Ishikawa (cell line): Measurements from ENCODE around the gene FOXO3.

Source experiments
- CEBPB ChIP-seq: IDR thresholded peaks from 2 replicates; pipeline ENCODE4 v1.6.1; 2012
- CREB1 ChIP-seq: IDR thresholded peaks from 2 replicates; pipeline ENCODE4 v1.6.1; 2012; ENCODE audit warnings: low read depth
- EGR1 ChIP-seq: IDR thresholded peaks from 2 replicates; pipeline ENCODE4 v1.6.1; 2012
- EP300 ChIP-seq: IDR thresholded peaks from 2 replicates; pipeline ENCODE4 v1.6.1; 2012; ENCODE audit warnings: borderline replicate concordance
- FOXM1 ChIP-seq: IDR thresholded peaks from 2 replicates; pipeline ENCODE4 v1.6.1; 2012; ENCODE audit warnings: low read depth, borderline replicate concordance
- MAX ChIP-seq: IDR thresholded peaks from 2 replicates; pipeline ENCODE4 v1.6.1; 2012
- NFIC ChIP-seq: IDR thresholded peaks from 2 replicates; pipeline ENCODE4 v1.6.1; 2012
- REST ChIP-seq: IDR thresholded peaks from 2 replicates; pipeline ENCODE4 v1.6.1; 2012; ENCODE audit warnings: low read depth, mild to moderate bottlenecking
- TAF1 ChIP-seq: IDR thresholded peaks from 2 replicates; pipeline ENCODE4 v1.6.1; 2012; ENCODE audit warnings: low read depth, mild to moderate bottlenecking
- TCF12 ChIP-seq: IDR thresholded peaks from 2 replicates; pipeline ENCODE4 v1.6.1; 2012; ENCODE audit warnings: low read depth
- TEAD4 ChIP-seq: IDR thresholded peaks from 2 replicates; pipeline ENCODE4 v1.6.1; 2012
- USF1 ChIP-seq: IDR thresholded peaks from 2 replicates; pipeline ENCODE4 v1.6.1; 2012
- YY1 ChIP-seq: IDR thresholded peaks from 2 replicates; pipeline ENCODE4 v1.6.1; 2012; ENCODE audit warnings: low read depth
- ZBTB7A ChIP-seq: IDR thresholded peaks from 2 replicates; pipeline ENCODE4 v1.6.1; 2012; ENCODE audit warnings: low read depth

Gene FOXO3

GRCh38 chr6:108585921-108586536 is 25.3 kb downstream of the FOXO3 start:
- no peak for TF ChIP-seq TCF12
- TF ChIP-seq YY1, result no peak
- TF ChIP-seq REST, result no peak
- TF ChIP-seq EGR1, result no peak
- no peak for TF ChIP-seq CREB1
- no peak for TF ChIP-seq NFIC
- TF ChIP-seq USF1, result no peak
- TF ChIP-seq EP300, result no peak
- TF ChIP-seq CEBPB, result no peak

GRCh38 chr6:108587258-108588059 is 26.7 kb downstream of the FOXO3 start:
- TF ChIP-seq TEAD4, result no peak
- TF ChIP-seq USF1, result no peak
- no peak for TF ChIP-seq CEBPB
- no peak for TF ChIP-seq TCF12
- no peak for TF ChIP-seq EGR1
- no peak for TF ChIP-seq MAX
- TF ChIP-seq FOXM1, result no peak
- TF ChIP-seq REST, result no peak
- no peak for TF ChIP-seq NFIC

GRCh38 chr6:108588586-108588985 is 27.9 kb downstream of the FOXO3 start:
- TF ChIP-seq EP300, result no peak
- no peak for TF ChIP-seq USF1
- no peak for TF ChIP-seq ZBTB7A
- TF ChIP-seq YY1, result no peak
- TF ChIP-seq MAX, result no peak
- no peak for TF ChIP-seq EGR1
- no peak for TF ChIP-seq FOXM1

- no peak for TF ChIP-seq YY1
- TF ChIP-seq TEAD4, result 0 out of 2 replicates have a peak, but pooled peaks have one; percentile 8
- peak; percentile 53; the same call in 1 of the 2 replicates for TF ChIP-seq MAX
- TF ChIP-seq TAF1, result no peak
- no peak for TF ChIP-seq CEBPB
Observed at GRCh38 chr6:108589244-108589791, 28.6 kb downstream of the FOXO3 start.

- no peak for TF ChIP-seq USF1
- no peak for TF ChIP-seq EGR1
- no peak for TF ChIP-seq CEBPB
Observed at GRCh38 chr6:108591040-108591816, 30.5 kb downstream of the FOXO3 start.
